IMR-90 (cell line): Measurements from ENCODE around the gene MTG1.

Source experiments
- CTCF ChIP-seq: conservative IDR thresholded peaks from 2 replicates; pipeline ENCODE4 v1.5.1; 2012; ENCODE audit warnings: mild to moderate bottlenecking, low read depth, low read length, improper control_type of control experiment
- MAZ ChIP-seq: IDR thresholded peaks from 2 replicates; pipeline ENCODE4 v1.6.1; 2012; ENCODE audit warnings: low read depth, mild to moderate bottlenecking, low read length, improper control_type of control experiment, moderate library complexity, borderline replicate concordance
- RFX5 ChIP-seq: IDR thresholded peaks from 2 replicates; pipeline ENCODE4 v1.8.0; 2012; ENCODE audit warnings: low read depth, mild to moderate bottlenecking, low read length, moderate library complexity
- USF2 ChIP-seq: fragments of 150-350 bp; IDR thresholded peaks from 2 replicates; pipeline ENCODE4 v1.6.1; 2017; ENCODE audit warnings: mild to moderate bottlenecking, antibody characterized with exemption, low read length, low read depth

- TF ChIP-seq USF2 (no peak), MAZ (no peak; the same call in 1 of the 2 replicates), CTCF (no peak), RFX5 (no peak)
Observed at GRCh38 chr10:133378251-133379096, 15.5 kb upstream of the MTG1 start.
